ENCODE results near the gene PCARE.
"Not testable (repeated sequence)": the region's sequence is repeated elsewhere in the genome, so short reads cannot be mapped to it uniquely, and the experiment has no call there.

PCARE gene

DNA sequence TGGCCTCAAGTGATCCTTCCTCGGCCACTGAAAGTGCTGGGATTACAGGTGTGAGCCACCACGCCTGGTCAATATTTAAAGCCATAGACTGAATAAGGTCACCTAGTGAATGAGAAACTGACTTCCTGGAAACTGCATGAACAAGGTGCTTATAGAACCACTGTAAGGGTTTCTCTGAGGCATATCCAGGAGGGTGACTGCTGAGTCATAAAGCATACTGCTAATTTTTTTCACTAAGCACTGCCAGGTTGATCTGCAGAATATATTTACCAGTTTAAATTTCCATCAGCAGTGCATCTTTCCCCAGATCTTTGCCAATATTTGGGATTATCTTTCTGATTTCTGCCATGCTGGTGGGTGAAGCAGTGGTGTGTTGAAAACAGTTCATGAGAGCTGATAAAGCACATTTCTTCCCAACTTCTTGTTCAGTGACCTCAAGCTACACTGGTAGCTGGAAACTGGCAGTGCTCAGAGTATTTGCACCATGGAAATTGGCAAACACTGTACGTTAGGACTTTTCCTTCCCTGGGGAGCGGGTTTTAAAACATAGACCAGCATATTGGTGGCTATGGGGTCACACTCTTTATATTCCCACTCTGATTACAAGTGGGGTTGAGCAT is 36.7 kb upstream of the PCARE start:
- in situ Hi-C loops (cut with HindIII; ENCODE audit: low pct_unique_long_range_greater_than_20kb, low sequenced_read_pairs), result no loop called here
- no peak for TF ChIP-seq JUND (IDR thresholded peaks at IDR 0.05; ENCODE audit: low read depth)
- DNase-seq (ENCODE audit: low read depth in 1 of 2, low spot score in 1 of 2), result no peak

GRCh38 chr2:29109246-29109645 is 34.9 kb upstream of the PCARE start:
- no peak for DNase-seq (ENCODE audit: low read depth in 1 of 2, low spot score in 1 of 2)
- in situ Hi-C loops (cut with HindIII; ENCODE audit: low pct_unique_long_range_greater_than_20kb, low sequenced_read_pairs), result no loop called here
- TF ChIP-seq JUND (IDR thresholded peaks at IDR 0.05; ENCODE audit: low read depth), result no peak

- TF ChIP-seq JUND (IDR thresholded peaks at IDR 0.05; ENCODE audit: low read depth), result no peak
- in situ Hi-C loops (cut with HindIII; ENCODE audit: low pct_unique_long_range_greater_than_20kb, low sequenced_read_pairs), result no loop called here
- no peak for DNase-seq (ENCODE audit: low read depth in 1 of 2, low spot score in 1 of 2)
Measured at GRCh38 chr2:29108225-29108624, 33.9 kb upstream of the PCARE start.

- DNase-seq (ENCODE audit: low read depth in 1 of 2, low spot score in 1 of 2); in situ Hi-C loops (cut with HindIII; ENCODE audit: low pct_unique_long_range_greater_than_20kb, low sequenced_read_pairs): not testable (repeated sequence)
Measured at GRCh38 chr2:29107547-29107946, 33.2 kb upstream of the PCARE start.

- no peak for DNase-seq (ENCODE audit: low read depth in 1 of 2, low spot score in 1 of 2)
- in situ Hi-C loops (cut with HindIII; ENCODE audit: low pct_unique_long_range_greater_than_20kb, low sequenced_read_pairs), result no loop called here
- TF ChIP-seq JUND (IDR thresholded peaks at IDR 0.05; ENCODE audit: low read depth), result no peak
Measured at GRCh38 chr2:29106980-29107388, 32.7 kb upstream of the PCARE start.

GRCh38 chr2:29106256-29106655 is 31.9 kb upstream of the PCARE start:
- DNase-seq (ENCODE audit: low read depth in 1 of 2, low spot score in 1 of 2), result no peak
- TF ChIP-seq JUND (IDR thresholded peaks at IDR 0.05; ENCODE audit: low read depth), result no peak
- in situ Hi-C loops (cut with HindIII; ENCODE audit: low pct_unique_long_range_greater_than_20kb, low sequenced_read_pairs), result no loop called here

GRCh38 chr2:29105375-29105774 is 31.1 kb upstream of the PCARE start:
- in situ Hi-C loops (cut with HindIII; ENCODE audit: low pct_unique_long_range_greater_than_20kb, low sequenced_read_pairs), result no loop called here
- no peak for DNase-seq (ENCODE audit: low read depth in 1 of 2, low spot score in 1 of 2)
- TF ChIP-seq JUND (IDR thresholded peaks at IDR 0.05; ENCODE audit: low read depth), result no peak

DNA sequence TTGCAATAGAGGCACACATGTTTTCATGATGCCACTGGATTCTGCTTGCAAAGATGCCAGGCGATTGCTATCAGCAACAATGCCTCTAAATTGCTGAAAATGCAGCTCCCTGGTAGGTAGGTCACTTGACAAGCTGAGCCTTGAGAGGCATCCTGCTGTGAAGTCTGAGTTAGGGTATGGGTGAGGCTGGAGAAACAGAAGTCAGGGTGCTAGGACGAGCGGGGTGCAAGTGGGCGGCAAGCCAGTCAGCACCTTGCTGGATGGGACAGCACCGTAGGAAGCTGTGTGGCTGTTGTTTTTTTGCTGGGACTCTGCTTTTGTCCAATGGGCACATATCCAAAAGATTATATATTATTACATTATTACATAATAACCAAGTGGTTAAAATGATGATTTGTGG is 30.4 kb upstream of the PCARE start:
- no peak for DNase-seq (ENCODE audit: low read depth in 1 of 2, low spot score in 1 of 2)
- in situ Hi-C loops (cut with HindIII; ENCODE audit: low pct_unique_long_range_greater_than_20kb, low sequenced_read_pairs), result no loop called here
- no peak for TF ChIP-seq JUND (IDR thresholded peaks at IDR 0.05; ENCODE audit: low read depth)

- TF ChIP-seq JUND (IDR thresholded peaks at IDR 0.05; ENCODE audit: low read depth), result no peak
- in situ Hi-C loops (cut with HindIII; ENCODE audit: low pct_unique_long_range_greater_than_20kb, low sequenced_read_pairs), result no loop called here
- DNase-seq (ENCODE audit: low read depth in 1 of 2, low spot score in 1 of 2), result no peak
Measured at GRCh38 chr2:29100564-29100963, 26.2 kb upstream of the PCARE start.

DNA sequence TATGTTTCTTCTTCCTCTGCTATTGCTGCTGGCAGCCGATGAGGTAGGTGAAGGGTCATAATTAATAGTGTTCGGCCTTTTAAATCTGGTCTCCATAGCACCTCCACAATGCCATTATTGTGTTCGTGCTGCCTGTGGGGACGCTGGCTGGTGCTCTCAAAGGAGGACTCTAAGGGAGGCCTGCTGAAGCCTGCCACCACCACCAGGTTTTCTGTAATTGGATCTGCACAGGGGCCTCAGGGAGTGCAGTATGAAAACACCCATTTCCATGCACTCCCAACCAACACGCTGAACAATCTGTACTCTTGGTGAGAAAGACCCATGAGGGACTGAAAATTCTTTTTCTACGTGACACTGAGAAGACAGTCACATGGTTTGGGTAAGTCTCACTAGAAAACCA is 23.2 kb upstream of the PCARE start:
- TF ChIP-seq JUND (IDR thresholded peaks at IDR 0.05; ENCODE audit: low read depth), result no peak
- in situ Hi-C loops (cut with HindIII; ENCODE audit: low pct_unique_long_range_greater_than_20kb, low sequenced_read_pairs), result no loop called here
- no peak for DNase-seq (ENCODE audit: low read depth in 1 of 2, low spot score in 1 of 2)

- in situ Hi-C loops (cut with HindIII; ENCODE audit: low pct_unique_long_range_greater_than_20kb, low sequenced_read_pairs), result no loop called here
- DNase-seq (ENCODE audit: low read depth in 1 of 2, low spot score in 1 of 2), result no peak
- no peak for TF ChIP-seq JUND (IDR thresholded peaks at IDR 0.05; ENCODE audit: low read depth)
Measured at GRCh38 chr2:29096969-29097368, 22.6 kb upstream of the PCARE start.

DNA sequence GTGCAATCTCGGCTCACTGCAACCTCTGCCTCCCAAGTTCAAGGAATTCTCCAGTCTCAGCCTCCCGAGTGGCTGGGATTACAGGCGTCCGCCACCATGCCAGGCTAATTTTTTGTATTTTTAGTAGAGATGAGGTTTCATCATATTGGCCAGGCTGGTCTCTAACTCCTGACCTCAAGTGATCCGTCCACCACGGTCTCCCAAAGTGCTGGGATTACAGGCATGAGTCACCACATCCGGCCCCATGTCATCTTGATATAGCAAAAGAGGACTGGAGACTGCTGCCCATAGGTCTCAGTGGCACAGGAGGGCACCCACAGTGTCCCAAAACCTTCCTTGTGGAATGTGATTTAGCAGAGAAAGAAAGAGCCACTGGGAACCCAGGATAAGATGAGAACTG is 16.0 kb upstream of the PCARE start:
- in situ Hi-C loops (cut with HindIII; ENCODE audit: low pct_unique_long_range_greater_than_20kb, low sequenced_read_pairs); DNase-seq (ENCODE audit: low read depth in 1 of 2, low spot score in 1 of 2): not testable (repeated sequence)

- in situ Hi-C loops (cut with HindIII; ENCODE audit: low pct_unique_long_range_greater_than_20kb, low sequenced_read_pairs), result no loop called here
- no peak for TF ChIP-seq JUND (IDR thresholded peaks at IDR 0.05; ENCODE audit: low read depth)
- no peak for DNase-seq (ENCODE audit: low read depth in 1 of 2, low spot score in 1 of 2)
Measured at GRCh38 chr2:29084554-29084953, 10.2 kb upstream of the PCARE start.

- no peak for TF ChIP-seq JUND (IDR thresholded peaks at IDR 0.05; ENCODE audit: low read depth)
- in situ Hi-C loops (cut with HindIII; ENCODE audit: low pct_unique_long_range_greater_than_20kb, low sequenced_read_pairs), result no loop called here
- DNase-seq (ENCODE audit: low read depth in 1 of 2, low spot score in 1 of 2), result no peak
Measured at GRCh38 chr2:29082804-29083495, 8.6 kb upstream of the PCARE start.

All from T47D (cell line).